ENCODE results near the gene FBXO36. TPM values are rescaled to one million over a fixed set of nuclear protein-coding genes. Genes with fewer than 3 reads are reported as not detected.
"Not testable (repeated sequence)": the region's sequence is repeated elsewhere in the genome, so short reads cannot be mapped to it uniquely, and the experiment has no call there.

FBXO36 gene
- total RNA-seq, 1 donor from 2014 or later: 0.62 TPM

DNA sequence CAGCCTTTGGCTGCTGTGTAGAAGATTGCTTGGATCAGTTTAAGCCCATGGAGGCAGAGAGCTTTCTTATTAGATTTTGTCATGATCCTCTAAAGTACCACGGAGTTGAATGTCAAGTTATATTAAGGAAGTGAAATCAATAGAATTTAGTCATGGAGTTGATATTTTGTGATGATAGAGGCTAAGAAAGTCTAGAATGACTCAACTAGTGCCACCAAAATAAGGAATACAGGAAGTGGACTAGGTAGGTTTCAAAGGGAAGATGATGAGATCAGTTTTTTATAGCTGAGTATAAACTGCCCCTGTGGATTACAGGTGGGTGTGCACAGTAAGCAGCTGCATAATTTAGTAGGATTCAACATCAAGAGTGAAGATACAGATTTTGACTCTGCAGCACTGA lies 25.2 kb downstream of the FBXO36 start:
- ATAC-seq (no peak), DNase-seq (ENCODE audit: missing footprints) (no peak)
- intact Hi-C loops (cut with DNase I): no loop called here

DNA sequence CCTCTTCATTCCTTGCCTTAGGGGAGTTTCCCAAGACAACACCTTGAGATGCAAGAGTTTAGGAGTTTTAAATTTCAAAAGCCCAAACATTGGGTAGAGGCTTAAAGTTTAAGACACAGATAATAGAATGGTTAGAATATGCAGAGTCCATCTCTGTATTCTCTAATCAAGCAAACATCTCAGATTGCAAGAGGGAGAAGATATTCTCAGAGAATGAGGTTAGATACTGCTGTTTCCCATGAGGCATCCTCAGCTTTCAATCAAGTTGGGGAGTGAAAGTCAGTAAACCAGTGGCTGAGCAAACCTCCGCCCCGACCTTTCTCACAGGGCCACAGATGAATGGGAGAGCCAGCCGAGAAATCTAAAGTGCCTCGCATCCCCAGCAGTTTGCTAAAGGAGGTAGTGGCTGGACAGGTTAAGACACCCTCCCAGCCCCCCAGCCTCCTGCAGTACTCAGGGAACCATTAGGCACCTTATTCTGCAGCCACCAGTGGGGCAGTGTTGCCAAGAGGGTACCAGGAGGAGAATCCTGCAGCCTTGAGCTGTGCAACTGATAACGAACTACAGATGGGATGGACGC lies 30.0 kb downstream of the FBXO36 start:
- ATAC-seq (no peak), DNase-seq (ENCODE audit: missing footprints) (no peak)
- intact Hi-C loops (cut with DNase I): no loop called here

DNA sequence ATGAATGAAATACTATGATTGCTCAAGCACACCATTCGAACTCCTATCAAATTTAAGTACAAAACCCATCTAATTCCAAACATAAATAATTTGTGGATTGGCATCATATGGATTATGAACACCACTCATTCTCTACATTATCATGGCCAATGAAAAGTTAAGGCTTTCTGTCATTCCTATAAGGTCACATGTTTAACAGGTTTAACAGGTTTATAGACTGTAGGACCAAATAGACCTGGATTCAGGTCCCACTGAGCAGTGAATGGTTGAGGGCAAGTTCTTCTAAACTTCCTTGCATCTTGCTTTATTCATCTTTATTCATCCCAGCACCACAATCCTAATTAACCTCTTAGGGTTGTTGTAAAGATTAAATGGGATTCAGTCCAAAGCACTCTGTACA lies 33.4 kb downstream of the FBXO36 start:
- no peak for ATAC-seq
- intact Hi-C loops (cut with DNase I): no loop called here
- DNase-seq (ENCODE audit: missing footprints): no peak

DNA sequence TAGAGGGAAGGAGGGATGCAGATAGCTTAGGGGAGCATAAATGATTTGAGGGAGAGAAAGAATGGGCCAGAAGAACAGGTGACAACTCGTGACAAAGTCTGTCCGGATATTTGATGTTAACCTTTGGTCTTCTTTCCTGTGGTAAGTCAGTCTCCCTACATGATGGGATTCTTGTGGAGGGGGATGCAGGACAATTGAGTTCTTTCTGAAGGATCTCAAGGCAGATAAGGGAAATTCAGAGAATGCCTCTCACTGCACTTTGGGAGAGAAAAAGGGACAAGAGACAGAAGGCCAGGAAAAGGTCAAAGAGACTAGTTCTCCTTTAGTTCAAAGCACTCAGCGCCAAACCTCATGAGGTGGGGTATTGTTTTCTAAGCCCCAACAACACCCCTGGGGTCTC lies 34.2 kb downstream of the FBXO36 start:
- ATAC-seq: no peak
- intact Hi-C loops (cut with DNase I): no loop called here
- DNase-seq (ENCODE audit: missing footprints): no peak

DNA sequence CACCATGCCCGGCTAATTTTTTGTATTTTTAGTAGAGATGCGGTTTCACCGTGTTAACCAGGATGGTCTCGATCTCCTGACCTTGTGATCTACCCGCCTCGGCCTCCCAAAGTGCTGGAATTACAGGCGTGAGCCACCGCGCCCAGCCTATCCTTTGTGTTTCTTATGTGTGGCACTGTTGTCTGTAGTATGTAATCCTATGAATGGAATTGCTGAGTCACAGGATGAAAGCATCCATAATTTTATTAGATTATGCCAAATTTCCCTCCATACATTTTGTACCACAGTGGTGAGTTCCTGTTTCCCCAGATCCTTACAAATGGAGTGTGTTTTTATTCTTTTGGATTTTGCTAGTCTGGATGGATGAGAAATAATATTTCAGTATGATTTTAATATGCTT lies 41.3 kb downstream of the FBXO36 start:
- DNase-seq (ENCODE audit: missing footprints); ATAC-seq; intact Hi-C loops (cut with DNase I): not testable (repeated sequence)

DNA sequence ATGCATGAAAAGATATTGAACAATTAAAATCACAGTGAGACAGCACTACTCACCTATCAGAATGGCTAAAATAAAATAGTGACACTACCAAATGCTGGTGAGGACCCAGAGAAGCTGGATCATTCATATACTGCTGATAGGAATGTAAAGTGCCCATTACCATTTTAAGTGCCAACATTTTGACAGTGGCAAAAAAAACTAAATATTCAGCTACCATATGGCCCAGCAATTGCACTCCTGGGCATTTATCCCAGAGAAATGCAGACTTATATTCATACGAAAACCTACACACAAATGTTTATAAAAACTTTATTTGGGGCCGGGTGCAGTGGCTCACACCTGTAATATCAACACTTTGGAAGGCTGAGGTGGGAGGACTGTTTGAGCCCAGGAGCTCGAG lies 47.6 kb downstream of the FBXO36 start:
- DNase-seq (ENCODE audit: missing footprints): no peak
- intact Hi-C loops (cut with DNase I): no loop called here
- no peak for ATAC-seq

DNA sequence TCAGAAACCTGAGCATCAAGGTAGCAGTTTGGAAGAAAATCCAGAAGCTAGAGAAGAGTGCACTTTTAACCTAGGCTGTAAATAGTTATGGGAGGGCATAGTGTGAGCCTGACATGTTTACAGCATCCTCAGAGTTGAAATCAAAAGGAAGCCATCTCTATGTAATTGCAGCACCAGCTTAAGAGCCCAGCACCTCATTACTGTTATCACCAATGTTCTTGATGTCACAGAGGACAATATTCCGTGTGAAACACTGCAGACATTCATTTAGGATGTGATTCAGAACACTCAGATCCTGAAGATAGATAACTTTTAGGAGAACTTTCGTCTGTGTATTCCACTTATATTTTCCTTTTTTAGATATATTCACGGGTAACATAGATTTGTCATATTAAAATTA lies 48.1 kb downstream of the FBXO36 start:
- intact Hi-C loops (cut with DNase I): no loop called here
- ATAC-seq: no peak
- DNase-seq (ENCODE audit: missing footprints): no peak

DNA sequence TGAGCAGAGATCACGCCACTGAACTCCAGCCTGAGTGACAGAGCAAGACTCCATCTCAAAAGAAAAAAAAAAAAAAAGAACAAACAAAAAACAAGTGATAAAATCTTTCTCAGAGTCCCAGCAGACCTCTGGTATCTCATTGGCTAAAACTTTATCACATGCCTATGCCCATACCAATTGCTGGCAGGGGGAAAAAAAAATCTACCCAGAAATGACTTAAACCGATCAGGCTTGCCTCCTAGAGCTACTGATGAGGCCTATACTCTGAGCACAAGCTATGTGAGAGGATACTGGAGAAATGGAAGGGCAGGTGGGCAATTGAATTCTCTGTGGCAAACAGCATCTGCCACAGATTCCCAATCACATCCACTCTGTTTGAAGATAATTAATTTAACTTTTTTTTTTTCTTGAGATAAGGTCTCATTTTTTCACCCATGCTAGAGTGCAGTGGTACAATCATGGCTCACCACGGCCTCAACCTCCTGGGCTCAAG lies 49.0 kb downstream of the FBXO36 start:
- ATAC-seq (no peak), DNase-seq (ENCODE audit: missing footprints) (no peak)
- intact Hi-C loops (cut with DNase I): no loop called here

DNA sequence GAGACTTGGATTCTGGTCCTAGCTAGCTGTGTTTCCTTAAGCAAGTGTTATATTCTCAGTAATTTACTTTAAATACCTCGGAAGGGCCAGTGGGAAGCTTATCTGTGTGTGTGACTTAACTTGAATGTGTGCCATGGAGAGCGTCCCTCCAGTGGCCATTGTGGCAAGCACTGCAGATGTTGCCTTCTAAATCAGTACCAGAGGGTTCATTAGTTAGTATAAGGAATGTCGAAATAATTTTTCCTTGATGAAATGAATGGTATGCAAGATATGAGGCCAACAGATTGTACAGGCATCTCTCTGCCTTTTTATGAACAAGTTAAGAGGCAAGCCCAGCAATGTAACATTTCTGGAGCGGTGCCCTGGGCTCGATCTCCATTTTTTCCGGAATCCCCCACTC lies 52.0 kb downstream of the FBXO36 start:
- ATAC-seq (peak; percentile 85), DNase-seq (ENCODE audit: missing footprints) (no peak)
- intact Hi-C loops (cut with DNase I): no loop called here

DNA sequence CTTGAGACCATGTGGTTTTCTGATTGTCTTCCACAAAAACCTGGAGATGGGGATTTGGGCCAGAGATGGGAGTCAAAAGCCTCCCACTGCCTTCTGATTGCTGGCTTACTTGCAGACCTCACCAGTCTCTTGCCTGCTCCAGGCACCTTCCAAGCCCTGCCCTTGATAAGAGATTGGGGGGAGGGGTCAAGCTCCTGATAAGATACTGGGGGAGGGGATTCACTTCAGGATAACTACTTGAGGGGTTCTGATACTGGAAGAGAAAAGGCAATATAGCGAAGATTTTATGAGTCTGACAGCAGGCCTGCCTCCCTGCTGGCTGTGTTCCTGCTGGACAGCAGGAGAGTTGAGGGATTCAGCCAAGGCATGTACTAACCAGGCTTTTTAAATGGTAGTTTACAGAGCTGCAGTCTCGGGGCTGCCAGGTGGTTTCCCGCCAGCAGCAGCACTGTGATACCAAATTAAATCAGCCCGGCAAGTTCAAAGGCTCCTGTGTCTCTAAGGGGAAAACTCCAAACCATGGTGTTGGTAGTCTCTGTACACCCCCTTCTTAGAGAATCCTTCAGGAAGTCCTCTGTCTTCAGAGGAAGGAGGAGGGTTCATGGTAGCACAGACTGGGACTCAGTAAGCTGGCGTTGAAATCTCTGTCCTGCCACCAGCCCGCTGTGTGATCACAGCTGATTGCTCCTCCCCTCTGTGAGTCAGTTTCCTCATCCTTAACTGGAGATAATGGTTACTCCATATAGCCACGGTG lies 58.3 kb downstream of the FBXO36 start:
- DNase-seq (ENCODE audit: missing footprints) (no peak), ATAC-seq (peak; percentile 94)
- intact Hi-C loops (cut with DNase I): no loop called here

DNA sequence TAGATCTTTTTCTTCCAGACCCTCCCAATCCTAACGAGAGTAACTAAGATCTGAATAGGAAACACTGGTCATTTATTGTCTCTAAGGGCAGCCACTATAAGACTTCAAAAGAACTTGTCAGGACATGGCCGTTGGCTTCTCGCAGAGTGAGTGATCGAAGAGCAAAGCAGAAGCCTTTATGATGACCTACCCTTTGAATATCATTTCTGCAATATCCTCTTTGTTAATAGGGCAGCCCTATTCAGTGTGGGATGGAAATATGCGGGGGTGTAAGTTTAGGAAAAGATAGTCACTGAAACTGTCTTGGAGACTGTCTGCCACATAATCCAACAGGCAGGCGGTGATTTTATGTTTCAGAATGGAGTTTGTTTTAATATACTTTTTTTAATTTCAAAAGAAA lies 70.9 kb downstream of the FBXO36 start:
- ATAC-seq (no peak), DNase-seq (ENCODE audit: missing footprints) (no peak)
- intact Hi-C loops (cut with DNase I): no loop called here

DNA sequence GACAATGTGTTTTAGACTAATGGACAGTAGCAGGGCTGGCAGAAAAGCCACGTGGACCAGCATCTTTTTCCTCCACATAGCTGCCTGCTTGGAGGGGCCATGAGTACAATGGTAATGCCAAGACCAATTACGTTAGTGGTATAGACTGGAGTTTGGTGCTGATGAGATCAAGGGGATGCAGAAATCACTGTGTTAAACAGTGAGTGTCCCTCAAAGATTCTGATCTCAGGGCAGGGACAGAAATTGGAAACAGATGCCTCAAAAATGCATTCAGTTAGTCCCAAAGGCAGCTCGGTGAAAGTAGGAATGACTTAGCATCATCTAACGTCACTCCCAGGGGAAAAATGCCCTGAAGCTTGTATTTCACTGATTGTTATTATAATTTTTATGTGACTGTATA lies 74.0 kb downstream of the FBXO36 start:
- ATAC-seq (no peak), DNase-seq (ENCODE audit: missing footprints) (no peak)
- intact Hi-C loops (cut with DNase I): no loop called here

DNA sequence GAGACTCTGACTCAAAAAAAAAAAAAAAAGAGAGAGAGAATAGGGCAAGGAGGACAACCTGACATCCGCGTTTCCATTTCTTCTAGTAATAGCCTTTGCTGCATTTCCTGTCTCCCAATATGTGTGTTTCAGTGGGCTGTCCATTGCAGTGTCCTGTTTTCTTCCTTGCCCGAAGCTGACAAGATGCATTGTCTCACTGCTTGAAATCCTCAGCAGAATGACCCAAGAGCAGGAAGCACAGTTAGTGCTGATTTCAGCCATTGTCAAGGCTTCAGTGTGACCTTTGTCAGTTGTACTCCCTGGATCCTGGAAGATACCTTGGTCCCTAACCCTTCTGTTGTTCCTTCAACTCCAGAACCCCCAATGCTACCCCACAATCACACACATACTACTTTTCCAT lies 75.3 kb downstream of the FBXO36 start:
- intact Hi-C loops (cut with DNase I): no loop called here
- ATAC-seq (no peak), DNase-seq (ENCODE audit: missing footprints) (no peak)

DNA sequence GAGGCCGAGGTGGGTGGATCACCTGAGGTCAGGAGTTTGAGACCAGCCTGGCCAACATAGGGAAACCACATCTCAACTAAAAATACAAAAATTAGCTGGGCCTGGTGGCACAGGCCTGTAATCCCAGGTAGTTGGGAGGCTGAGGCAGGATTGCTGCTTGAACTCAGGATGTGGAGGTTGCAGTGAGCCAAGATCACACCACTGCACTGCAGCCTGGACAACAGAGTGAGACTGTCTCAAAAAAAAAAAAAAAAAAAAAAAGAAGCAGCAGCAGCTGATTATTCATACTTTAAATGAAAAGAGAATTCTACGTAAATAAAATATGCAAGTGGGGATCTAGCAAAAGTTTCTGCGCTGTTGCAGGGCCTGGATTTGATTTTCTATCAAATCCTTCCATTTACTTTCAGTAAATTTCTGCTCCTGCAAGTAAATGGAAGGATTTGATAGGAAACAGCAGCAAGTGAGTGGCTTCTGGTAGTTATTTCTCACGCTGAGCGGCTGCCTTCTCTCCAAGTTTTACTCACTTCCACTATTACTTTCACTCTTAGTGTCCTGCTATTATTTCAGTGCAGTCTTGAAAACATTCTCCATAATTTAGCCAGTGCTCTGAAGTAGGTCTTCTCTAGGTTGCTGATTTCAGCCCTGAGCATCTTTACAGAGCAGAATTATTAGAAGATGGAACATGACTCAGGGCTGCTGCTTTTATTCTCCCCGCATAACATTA lies 78.0 kb downstream of the FBXO36 start:
- intact Hi-C loops (cut with DNase I): no loop called here
- DNase-seq (ENCODE audit: missing footprints) (no peak), ATAC-seq (no peak)

DNA sequence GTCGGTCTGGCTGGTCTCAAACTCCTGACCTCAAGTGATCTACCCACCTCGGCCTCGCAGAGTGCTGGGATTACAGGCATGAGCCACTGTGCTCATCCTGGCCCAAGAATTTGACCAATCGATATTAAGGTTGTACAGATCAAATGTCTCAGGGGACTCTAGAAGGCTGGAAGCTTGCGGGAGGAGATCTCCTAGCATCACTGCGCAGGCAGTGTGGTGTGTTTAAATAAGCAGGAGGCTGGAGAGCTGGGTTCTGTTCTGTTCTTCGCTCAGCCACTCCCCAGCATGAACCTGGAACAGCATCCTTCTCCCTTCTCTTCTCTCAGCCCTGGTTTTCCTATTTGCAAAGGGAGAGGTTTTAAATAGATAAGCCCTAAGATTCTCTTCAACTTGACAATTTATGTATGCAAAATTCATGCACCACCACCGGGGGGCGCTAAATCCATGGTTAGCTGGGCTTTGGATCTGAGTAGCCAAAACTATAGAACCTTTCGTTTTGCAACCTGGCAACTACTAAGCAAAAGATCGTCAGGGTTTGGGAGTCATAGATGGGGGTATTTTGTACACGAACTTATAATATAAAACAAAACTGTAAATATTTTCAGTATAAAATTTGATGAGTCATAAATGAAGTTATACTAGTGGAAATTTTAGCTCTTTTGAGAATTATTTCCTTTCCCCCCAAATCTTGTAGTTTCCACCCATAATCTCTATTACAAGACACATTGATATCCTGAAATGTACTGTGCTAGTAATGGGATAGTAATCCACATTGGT lies 85.8 kb downstream of the FBXO36 start:
- intact Hi-C loops (cut with DNase I): loop anchor here (1.0 to 2.0 kb wide), 3 partner anchors 59 to 603 kb away; no protein-coding TSS in a partner anchor
- peak; percentile 50 for ATAC-seq
- DNase-seq (ENCODE audit: missing footprints): peak; percentile 86

DNA sequence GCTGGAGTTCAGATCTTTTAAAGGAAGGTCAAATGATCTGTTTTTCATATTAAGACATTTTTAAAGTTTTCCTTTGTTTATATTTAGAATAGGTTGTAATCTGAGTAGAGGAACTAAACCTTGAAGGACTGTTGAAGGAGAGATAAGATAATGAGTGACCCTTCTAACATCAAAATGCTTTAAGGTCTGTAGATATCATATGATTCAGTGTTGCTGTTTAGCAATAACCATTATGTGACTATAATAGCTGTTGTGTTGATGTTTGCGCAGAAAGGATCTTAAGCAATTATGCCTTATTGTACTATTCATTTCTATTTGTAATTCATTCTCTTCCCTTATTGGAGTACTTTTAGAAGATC lies 86.4 kb downstream of the FBXO36 start:
- intact Hi-C loops (cut with DNase I): loop anchor here (1.0 to 2.0 kb wide), 3 partner anchors 58 to 603 kb away; no protein-coding TSS in a partner anchor

DNA sequence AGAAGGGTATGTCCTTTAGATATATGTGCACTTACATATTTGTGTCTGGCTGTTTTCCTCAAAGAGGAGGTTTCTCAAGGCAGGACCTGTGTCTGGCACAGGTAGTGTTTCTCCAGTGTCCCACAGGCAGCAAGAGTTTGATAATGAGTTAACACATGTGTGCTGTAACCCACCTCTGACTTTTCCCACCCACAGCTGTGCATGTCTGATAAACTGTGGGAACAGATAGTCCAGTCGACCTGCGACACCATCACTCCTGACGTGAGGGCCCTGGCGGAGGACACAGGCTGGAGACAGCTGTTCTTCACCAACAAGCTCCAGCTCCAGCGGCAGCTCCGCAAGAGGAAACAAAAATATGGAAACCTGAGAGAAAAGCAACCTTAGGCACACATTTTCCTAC lies 88.2 kb downstream of the FBXO36 start:
- intact Hi-C loops (cut with DNase I): no loop called here
- no peak for DNase-seq (ENCODE audit: missing footprints)
- no peak for ATAC-seq

More for the DNA sequence above, 86.4 kb downstream of the FBXO36 start:
- no peak for ATAC-seq
- DNase-seq (ENCODE audit: missing footprints): no peak

DNA sequence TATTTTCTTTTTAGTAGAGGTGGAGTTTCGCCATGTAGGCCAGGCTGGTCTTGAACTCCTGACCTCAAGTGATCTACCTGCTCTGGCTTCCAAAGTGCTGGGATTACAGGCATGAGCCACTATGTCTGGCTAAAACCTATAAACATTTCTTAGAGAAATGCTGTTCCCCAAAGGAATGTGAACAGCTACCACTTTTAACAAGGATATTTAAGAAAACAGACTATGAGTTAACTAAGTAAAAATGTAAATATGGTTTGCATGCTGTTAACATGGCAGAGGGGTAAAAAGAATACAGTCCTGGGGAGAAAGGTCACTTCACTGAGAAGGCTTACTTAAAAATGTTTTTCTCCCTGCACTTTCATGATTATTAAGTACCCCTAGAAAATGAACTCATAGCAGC lies 89.3 kb downstream of the FBXO36 start:
- intact Hi-C loops (cut with DNase I): no loop called here
- ATAC-seq: no peak
- no peak for DNase-seq (ENCODE audit: missing footprints)

DNA sequence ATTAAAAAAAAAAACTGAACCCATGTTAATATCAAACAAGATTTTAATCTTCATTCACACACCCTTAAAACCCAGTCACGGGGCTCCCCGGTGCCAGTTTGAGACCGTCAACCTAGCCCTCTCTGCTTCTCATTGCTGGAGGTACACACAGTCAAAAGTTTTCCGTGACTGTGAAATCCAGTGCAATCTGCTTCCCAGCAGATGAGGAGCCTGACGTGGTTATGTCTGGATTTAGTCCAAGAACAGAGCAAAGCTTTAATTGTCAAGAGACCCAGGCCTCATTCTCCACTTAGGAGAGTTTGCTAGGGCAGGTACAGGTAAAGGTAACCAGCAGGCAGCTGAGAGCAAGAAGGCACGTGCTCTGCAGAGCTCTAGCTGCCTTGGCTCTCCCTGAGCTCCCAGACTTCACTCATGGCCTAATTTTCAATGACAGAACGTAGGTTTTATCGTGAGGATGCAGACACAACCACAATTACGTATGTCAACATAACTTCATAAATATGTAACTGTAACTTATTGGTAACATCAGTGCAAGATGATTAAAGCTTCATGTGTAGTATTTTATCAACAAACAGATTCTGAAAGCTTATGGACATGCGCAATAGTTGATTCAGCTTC lies 90.1 kb downstream of the FBXO36 start:
- DNase-seq (ENCODE audit: missing footprints) (no peak), ATAC-seq (no peak)
- intact Hi-C loops (cut with DNase I): no loop called here

Data from Right ventricle myocardium inferior (tissue), 1 donor.